Caco-2 (cell line): ENCODE data around the gene COPB1. TPM values are rescaled to one million over a fixed set of nuclear protein-coding genes. Genes with fewer than 3 reads are reported as not detected.

Experiments
- BruUV-seq: library from RNA; stranded (reverse); fragments of 400-500 nt; replicated peaks from 2 replicates; lab custom pipeline; 2021; lab: Mats Ljungman, UMichigan
- CTCF ChIA-PET: fragments of 300-600 bp; sonication (Branson Sonifier 250); formaldehyde crosslinking; loops from one replicate; lab custom pipeline; 2022; ENCODE audit warnings: antibody characterized with exemption; lab: Charles Lee
- POLR2A ChIA-PET: fragments of 300-600 bp; sonication (Branson Sonifier 250); formaldehyde crosslinking; loops from one replicate; lab custom pipeline; 2022; ENCODE audit warnings: antibody characterized with exemption; lab: Charles Lee
- DNase-seq, 2 experiments: peaks; one replicate each; pipeline versions ENCODE4 v3.0.0 to v3.0.0-alpha.2; 2020 to 2022
- H3K27me3 ChIP-seq: replicated peaks from 2 replicates; pipeline ENCODE4 v1.6.0; 2011; ENCODE audit warnings: low read length; ENCODE audit not compliant: control insufficient read depth, insufficient read depth
- H3K36me3 ChIP-seq: 2 replicates; pipeline ENCODE4 v1.5.1; 2011; ENCODE audit warnings: low read length; ENCODE audit not compliant: control insufficient read depth, insufficient read depth
- H3K4me1 ChIP-seq: fragments of 250-450 bp; sonication (Bioruptor Pico); 2 replicates; pipeline ENCODE4 v1.5.1; 2020; ENCODE audit warnings: mild to moderate bottlenecking
- H3K4me3 ChIP-seq: 2 replicates; pipeline ENCODE4 v1.5.1; 2011; ENCODE audit warnings: low read depth, mild to moderate bottlenecking, control low read depth, low read length
- H3K9me3 ChIP-seq: fragments of 250-450 bp; sonication (Bioruptor Pico); 2 replicates; pipeline ENCODE4 v1.5.1; 2020; ENCODE audit warnings: mild to moderate bottlenecking, moderate library complexity
- H3K27ac Mint-ChIP-seq: one replicate; pipeline ENCODE4 v1.8.0; 2022; ENCODE audit warnings: mixed read lengths; ENCODE audit not compliant: unreplicated experiment
- H3K27me3 Mint-ChIP-seq: one replicate; pipeline ENCODE4 v1.8.0; 2022; ENCODE audit warnings: mixed read lengths; ENCODE audit not compliant: insufficient read depth, unreplicated experiment
- H3K36me3 Mint-ChIP-seq: one replicate; pipeline ENCODE4 v1.8.0; 2022; ENCODE audit warnings: mild to moderate bottlenecking, mixed read lengths; ENCODE audit not compliant: insufficient read depth, unreplicated experiment
- H3K4me1 Mint-ChIP-seq: one replicate; pipeline ENCODE4 v1.8.0; 2022; ENCODE audit warnings: low read depth, mixed read lengths; ENCODE audit not compliant: unreplicated experiment
- H3K4me3 Mint-ChIP-seq: one replicate; pipeline ENCODE4 v1.8.0; 2022; ENCODE audit warnings: mild to moderate bottlenecking, moderate library complexity, mixed read lengths; ENCODE audit not compliant: unreplicated experiment
- H3K9me3 Mint-ChIP-seq: one replicate; pipeline ENCODE4 v1.8.0; 2022; ENCODE audit warnings: mixed read lengths; ENCODE audit not compliant: unreplicated experiment
- CTCF ChIP-seq, 2 experiments: fragments of 200-600 bp in 1 of 2; IDR thresholded peaks; 1 replicate in 1 of 2; 2 replicates in 1 of 2; pipeline versions ENCODE4 v1.5.1 to v1.8.0; 2011 to 2022; ENCODE audit warnings: antibody characterized with exemption in 1 of 2, control low read depth in 1 of 2, inconsistent platforms in 1 of 2, low read depth in 1 of 2, low read length in 1 of 2, mild to moderate bottlenecking in 1 of 2, moderate library complexity in 1 of 2; ENCODE audit not compliant: insufficient read depth in 1 of 2, severe bottlenecking in 1 of 2, unreplicated experiment in 1 of 2
- intact Hi-C: fragments of 100-400 bp; cut with micrococcal nuclease; formaldehyde crosslinking; loops from one replicate; pipeline ENCODE4 v1.10.0; 2022; ENCODE audit not compliant: unreplicated experiment
- total RNA-seq: library from RNA; stranded (reverse); gene quantifications from 2 replicates; pipeline ENCODE4 v1.2.3, GENCODE V29; 2022

The COPB1 gene
- total RNA-seq, 1 experiment from 2014 or later: 125 TPM

GRCh38 chr11:14446701-14447169, 52.9 kb downstream of the COPB1 start:
- Mint-ChIP-seq H3K9me3 (no peaks in the 10 kb centered on the region), H3K36me3 (no peaks in the 10 kb centered on the region), H3K4me1 (no peaks in the 10 kb centered on the region), H3K27me3 (no peaks in the 10 kb centered on the region), H3K4me3 (no peak overlapping the region), H3K27ac (no peak overlapping the region)
- Histone ChIP-seq H3K4me3 (no peak overlapping the region), H3K9me3 (no peaks in the 10 kb centered on the region), H3K4me1 (no peaks in the 10 kb centered on the region), H3K27me3 (no peaks in the 10 kb centered on the region), H3K36me3 (no peaks in the 10 kb centered on the region)
- intact Hi-C loops: no loop called here
- no peak for TF ChIP-seq CTCF (IDR thresholded peaks at IDR 0.05; ENCODE audit: insufficient read depth in 1 of 2, low read depth in 1 of 2, low read length in 1 of 2, severe bottlenecking in 1 of 2, unreplicated experiment in 1 of 2)
- ChIA-PET CTCF (no interaction called here), POLR2A (no interaction called here)
- no peak for DNase-seq
- no TSS peak for BruUV-seq

- H3K27me3 Mint-ChIP-seq: no peaks in the 10 kb centered on the region
- no peaks in the 10 kb centered on the region for H3K4me1 Mint-ChIP-seq
- no peak overlapping the region for H3K27ac Mint-ChIP-seq
- no peaks in the 10 kb centered on the region for H3K4me1 ChIP-seq
- H3K27me3 ChIP-seq: no peaks in the 10 kb centered on the region
- no peak for TF ChIP-seq CTCF (IDR thresholded peaks at IDR 0.05; ENCODE audit: insufficient read depth in 1 of 2, low read depth in 1 of 2, low read length in 1 of 2, severe bottlenecking in 1 of 2, unreplicated experiment in 1 of 2)
- intact Hi-C loops: no loop called here
- no peaks in the 10 kb centered on the region for H3K9me3 ChIP-seq
- H3K36me3 ChIP-seq: no peaks in the 10 kb centered on the region
- no TSS peak for BruUV-seq
- no peaks in the 10 kb centered on the region for H3K36me3 Mint-ChIP-seq
- DNase-seq: no peak
- CTCF ChIA-PET: no interaction called here
- H3K4me3 Mint-ChIP-seq: no peak overlapping the region
- no peak overlapping the region for H3K4me3 ChIP-seq
- no peaks in the 10 kb centered on the region for H3K9me3 Mint-ChIP-seq
- POLR2A ChIA-PET: no interaction called here
These were observed 53.8 kb downstream of the COPB1 start for GRCh38 chr11:14445542-14446530.

DNA sequence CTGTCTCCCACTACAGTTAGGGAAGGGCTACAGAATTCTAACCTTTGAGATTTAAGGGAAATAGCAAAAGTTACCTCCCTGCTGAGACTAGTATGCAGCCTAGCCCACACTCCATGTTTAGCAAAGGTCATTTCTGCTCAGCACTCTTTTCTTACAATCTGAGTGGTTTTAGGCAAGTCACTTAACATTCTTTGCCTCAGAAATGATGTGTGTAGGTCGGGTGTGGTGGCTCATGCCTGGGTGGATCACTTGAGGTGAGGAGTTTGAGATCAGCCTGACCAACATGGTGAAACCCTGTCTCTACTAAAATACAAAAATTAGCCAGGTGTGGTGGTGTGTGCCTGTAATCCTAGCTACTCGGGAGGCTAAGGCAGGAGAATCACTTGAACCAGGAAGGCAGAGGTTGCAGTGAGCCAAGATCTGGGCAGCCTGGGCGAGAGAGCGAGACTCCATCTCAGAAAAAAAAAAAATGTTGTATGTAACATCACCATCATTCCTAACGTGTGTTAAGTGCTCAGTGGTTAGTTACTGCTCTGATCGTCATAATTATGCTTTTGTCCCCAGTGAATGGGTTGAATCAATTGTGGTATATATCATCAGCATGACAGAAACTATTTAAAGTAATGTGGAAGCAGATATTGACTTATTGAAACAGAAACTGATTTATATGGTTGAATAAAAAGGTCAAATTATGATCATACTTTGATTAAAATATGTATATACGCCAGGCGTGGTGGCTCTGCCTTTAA, 55.0 kb downstream of the COPB1 start:
- Histone ChIP-seq H3K27me3 (no peaks in the 10 kb centered on the region), H3K4me1 (no peaks in the 10 kb centered on the region), H3K36me3 (no peaks in the 10 kb centered on the region), H3K4me3 (no peak overlapping the region), H3K9me3 (no peaks in the 10 kb centered on the region)
- Mint-ChIP-seq H3K9me3 (no peaks in the 10 kb centered on the region), H3K27me3 (no peaks in the 10 kb centered on the region), H3K4me3 (no peak overlapping the region), H3K36me3 (no peaks in the 10 kb centered on the region), H3K4me1 (no peaks in the 10 kb centered on the region), H3K27ac (no peak overlapping the region)
- ChIA-PET POLR2A (no interaction called here), CTCF (interaction anchor here (0.6 kb wide), 1 partner anchor 11 kb away, joined by 3 read pairs; no protein-coding TSS in a partner anchor)
- no peak for DNase-seq
- intact Hi-C loops: no loop called here
- TF ChIP-seq CTCF (IDR thresholded peaks at IDR 0.05; ENCODE audit: insufficient read depth in 1 of 2, low read depth in 1 of 2, low read length in 1 of 2, severe bottlenecking in 1 of 2, unreplicated experiment in 1 of 2): no peak
- BruUV-seq: no TSS peak
